Mesendoderm (in vitro differentiated cells): ENCODE measurements around the gene PNKD.

Experiments used
- DNase-seq: peaks from one replicate; pipeline ENCODE4 v3.0.0; 2013
- H2AK5ac ChIP-seq: 2 replicates; pipeline ENCODE4 v1.6.1; 2013; ENCODE audit warnings: low read length, inconsistent platforms
- H2BK120ac ChIP-seq: 2 replicates; pipeline ENCODE4 v1.6.1; 2013; ENCODE audit warnings: low read depth, mild to moderate bottlenecking, low read length, moderate library complexity, mixed read lengths
- H2BK15ac ChIP-seq: replicated peaks from 2 replicates; pipeline ENCODE4 v1.6.1; 2013; ENCODE audit warnings: low read depth, mild to moderate bottlenecking, moderate library complexity
- H2BK5ac ChIP-seq: 2 replicates; pipeline ENCODE4 v1.6.1; 2013; ENCODE audit warnings: low read length, inconsistent platforms
- H3K18ac ChIP-seq: 2 replicates; pipeline ENCODE4 v1.6.1; 2013; ENCODE audit warnings: mild to moderate bottlenecking, low read length, mixed read lengths
- H3K23ac ChIP-seq: one replicate; pipeline ENCODE4 v1.6.1; 2013; ENCODE audit warnings: low read length
- H3K27ac ChIP-seq: 2 replicates; pipeline ENCODE4 v1.5.1; 2013; ENCODE audit warnings: low read depth, mild to moderate bottlenecking, inconsistent platforms, low read length, moderate library complexity
- H3K27me3 ChIP-seq: 2 replicates; pipeline ENCODE4 v1.6.1; 2013; ENCODE audit warnings: low read length, control low read depth, mild to moderate bottlenecking, inconsistent platforms; ENCODE audit not compliant: insufficient read depth, poor library complexity
- H3K36me3 ChIP-seq: 2 replicates; pipeline ENCODE4 v1.6.1; 2013; ENCODE audit warnings: low read length, inconsistent platforms; ENCODE audit not compliant: control insufficient read depth, insufficient read depth
- H3K4ac ChIP-seq: one replicate; pipeline ENCODE4 v1.6.1; 2013; ENCODE audit warnings: low read depth, mild to moderate bottlenecking, low read length, moderate library complexity
- H3K4me1 ChIP-seq: 2 replicates; pipeline ENCODE4 v1.6.1; 2013; ENCODE audit warnings: low read depth, low read length, inconsistent platforms; ENCODE audit not compliant: control insufficient read depth
- H3K4me2 ChIP-seq: 2 replicates; pipeline ENCODE4 v1.6.1; 2013; ENCODE audit warnings: low read length
- H3K4me3 ChIP-seq: 2 replicates; pipeline ENCODE4 v1.5.1; 2013; ENCODE audit warnings: mild to moderate bottlenecking, low read length
- H3K56ac ChIP-seq: one replicate; pipeline ENCODE4 v1.6.1; 2013; ENCODE audit warnings: low read length
- H3K79me1 ChIP-seq: 2 replicates; pipeline ENCODE4 v1.6.1; 2013; ENCODE audit warnings: low read length, inconsistent platforms
- H3K79me2 ChIP-seq: 2 replicates; pipeline ENCODE4 v1.6.1; 2013; ENCODE audit warnings: mild to moderate bottlenecking, low read length; ENCODE audit not compliant: control insufficient read depth, insufficient read depth
- H3K9ac ChIP-seq: 2 replicates; pipeline ENCODE4 v1.6.1; 2013; ENCODE audit warnings: low read length, inconsistent platforms
- H4K5ac ChIP-seq: one replicate; pipeline ENCODE4 v1.6.1; 2013; ENCODE audit warnings: low read length
- H4K8ac ChIP-seq: one replicate; pipeline ENCODE4 v1.6.1; 2013; ENCODE audit warnings: low read depth, mild to moderate bottlenecking, control low read depth, low read length, moderate library complexity
- WGBS: extraction: QIAGEN DNeasy Blood & Tissue Kit; methylation state at CpG from one replicate; pipeline ENCODE4 v1.1.7; 2013; ENCODE audit warnings: low lambda C conversion rate, missing lambda C conversion rate; ENCODE audit not compliant: insufficient coverage; ENCODE audit errors: extremely low coverage; 5-methylcytosine and 5-hydroxymethylcytosine counted together

PNKD gene

DNA sequence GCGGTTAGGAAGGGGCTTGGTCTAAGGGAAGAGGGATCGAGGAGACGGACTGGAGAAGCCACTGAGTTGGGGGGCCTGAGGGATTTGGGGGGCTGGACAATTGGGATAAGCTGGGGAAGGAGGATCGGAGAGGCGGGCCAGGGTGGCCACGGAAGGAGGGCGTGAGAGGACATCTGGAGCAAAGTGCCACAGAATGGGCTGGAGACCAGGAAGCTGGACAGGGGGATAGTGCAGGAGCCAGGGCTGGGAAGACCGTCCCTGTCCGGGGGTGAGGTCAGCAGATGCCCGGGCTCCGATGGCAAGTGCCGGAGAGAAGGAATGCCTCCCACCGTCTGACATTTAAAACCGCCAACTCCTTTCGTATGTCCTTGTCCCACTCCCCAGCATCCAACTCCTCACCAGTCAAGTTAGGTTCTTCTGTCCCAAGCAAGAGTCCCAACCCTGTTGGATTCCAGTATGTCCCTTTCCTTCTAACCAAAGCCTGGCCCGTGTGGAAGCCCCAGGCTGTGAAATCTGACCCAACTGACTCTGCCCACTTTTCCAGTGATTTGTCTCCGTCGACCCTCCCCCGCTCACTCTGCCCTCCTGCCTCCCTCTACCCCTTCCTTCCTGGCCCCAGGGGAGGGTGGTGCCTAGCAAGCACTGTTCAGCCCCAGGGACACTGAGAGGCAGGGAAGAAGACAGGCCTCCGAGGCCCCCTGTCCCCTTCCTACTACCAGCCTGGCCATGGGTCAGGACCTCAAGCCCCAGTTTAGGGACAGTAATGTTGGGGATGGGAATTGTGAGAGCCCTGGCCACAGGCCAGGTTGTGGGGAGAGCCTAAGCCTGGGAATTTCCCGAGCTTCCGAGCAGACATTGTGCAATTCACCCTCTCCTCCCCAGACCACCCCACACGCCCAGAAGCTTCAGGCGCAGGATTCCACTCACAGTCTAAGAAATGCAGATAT is 53.5 kb downstream of the PNKD start:
- H4K8ac ChIP-seq = no peak overlapping the region
- no peak overlapping the region for H3K4ac ChIP-seq
- H3K27me3 ChIP-seq = no peaks in the 10 kb centered on the region
- no peaks in the 10 kb centered on the region for H3K36me3 ChIP-seq
- peak; percentile 84 for DNase-seq
- no peak overlapping the region for H2BK120ac ChIP-seq
- no peaks in the 10 kb centered on the region for H3K79me1 ChIP-seq
- no peaks in the 10 kb centered on the region for H3K79me2 ChIP-seq
- peaks cover 11% of the 10 kb centered on the region for H3K4me1 ChIP-seq
- H3K9ac ChIP-seq = peak overlapping the region; percentile 85
- no CpG with 5 or more reads among the region's 24 CpGs for WGBS
- peak overlapping the region; percentile 39 for H3K18ac ChIP-seq
- H2BK15ac ChIP-seq = no peak overlapping the region
- H3K56ac ChIP-seq = peak overlapping the region; percentile 94
- H3K4me3 ChIP-seq = peak overlapping the region; percentile 75
- no peak overlapping the region for H2AK5ac ChIP-seq
- H3K27ac ChIP-seq = peak overlapping the region; percentile 89
- H2BK5ac ChIP-seq = no peak overlapping the region
- peak overlapping the region; percentile 70 for H3K4me2 ChIP-seq
- no peak overlapping the region for H3K23ac ChIP-seq
- no peak overlapping the region for H4K5ac ChIP-seq

DNA sequence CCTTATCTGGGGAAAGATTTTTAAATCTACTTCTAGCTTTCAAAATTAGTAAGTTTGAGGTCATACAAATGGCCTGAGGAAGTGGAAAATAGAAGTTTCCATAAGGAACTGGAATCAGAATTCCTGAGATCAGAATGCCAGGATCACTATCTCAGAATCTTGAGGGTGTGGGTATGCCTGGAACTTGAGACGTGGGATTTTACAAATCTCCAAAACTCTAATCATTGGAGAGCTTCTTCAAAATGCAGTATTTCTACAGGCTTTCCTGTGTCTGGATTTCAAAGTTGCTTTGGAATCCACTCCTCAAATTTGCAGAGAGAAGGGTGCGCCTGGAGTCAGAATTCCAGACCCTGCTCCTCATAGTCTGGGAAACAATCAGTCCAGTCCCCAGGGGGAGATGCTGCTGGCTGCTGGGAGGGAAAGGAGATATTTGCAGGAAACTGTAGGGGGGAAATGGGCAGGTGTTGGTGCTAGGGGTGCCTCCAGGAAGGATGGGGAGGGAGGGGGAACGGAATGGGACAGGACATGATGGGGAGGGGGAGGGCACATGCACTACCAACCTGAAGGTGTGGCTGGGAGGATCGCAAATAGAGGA is 55.3 kb downstream of the PNKD start:
- H2BK5ac ChIP-seq = no peak overlapping the region
- H3K56ac ChIP-seq = no peak overlapping the region
- H3K4ac ChIP-seq = no peak overlapping the region
- H3K9ac ChIP-seq = no peak overlapping the region
- H4K5ac ChIP-seq = no peak overlapping the region
- H3K79me2 ChIP-seq = no peaks in the 10 kb centered on the region
- H2AK5ac ChIP-seq = no peak overlapping the region
- H3K23ac ChIP-seq = no peak overlapping the region
- peaks cover 11% of the 10 kb centered on the region for H3K4me1 ChIP-seq
- no peaks in the 10 kb centered on the region for H3K27me3 ChIP-seq
- no peak overlapping the region for H4K8ac ChIP-seq
- H3K18ac ChIP-seq = no peak overlapping the region
- no peaks in the 10 kb centered on the region for H3K79me1 ChIP-seq
- H2BK15ac ChIP-seq = no peak overlapping the region
- no peak overlapping the region for H2BK120ac ChIP-seq
- H3K27ac ChIP-seq = no peak overlapping the region
- no peak overlapping the region for H3K4me2 ChIP-seq
- no peaks in the 10 kb centered on the region for H3K36me3 ChIP-seq
- no peak overlapping the region for H3K4me3 ChIP-seq
- WGBS = no CpG with 5 or more reads among the region's 4 CpGs
- peak; percentile 14 for DNase-seq

DNA sequence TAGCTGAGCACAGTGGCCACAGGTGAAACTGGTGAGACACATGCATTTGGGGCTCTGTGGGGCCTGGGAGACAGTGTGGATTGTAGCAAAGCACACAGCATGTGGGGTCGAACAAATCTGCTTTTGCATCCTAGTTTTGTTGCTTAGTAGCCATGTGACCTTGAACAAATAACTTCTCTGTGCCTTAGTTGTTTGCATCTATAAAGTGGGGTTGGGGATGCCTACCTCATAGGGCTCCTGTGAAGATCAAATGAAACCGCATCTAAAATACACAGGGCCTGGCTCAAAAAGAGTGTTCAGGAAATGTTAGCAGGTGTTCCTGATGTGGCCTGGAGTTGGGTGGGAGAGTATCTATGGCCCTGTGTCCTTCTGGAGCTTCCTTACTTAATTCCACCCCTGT is 56.0 kb downstream of the PNKD start:
- no CpG with 5 or more reads among the region's 2 CpGs for WGBS
- Histone ChIP-seq H3K9ac (no peak overlapping the region), H3K4me3 (no peak overlapping the region), H3K79me2 (no peaks in the 10 kb centered on the region), H4K5ac (no peak overlapping the region), H3K4me1 (peaks cover 7% of the 10 kb centered on the region), H3K56ac (no peak overlapping the region), H3K27ac (no peak overlapping the region), H3K4ac (no peak overlapping the region), H2BK120ac (no peak overlapping the region), H4K8ac (no peak overlapping the region), H3K4me2 (no peak overlapping the region), H2AK5ac (no peak overlapping the region), H3K27me3 (no peaks in the 10 kb centered on the region), H3K23ac (no peak overlapping the region), H2BK5ac (no peak overlapping the region), H2BK15ac (no peak overlapping the region), H3K36me3 (no peaks in the 10 kb centered on the region), H3K79me1 (no peaks in the 10 kb centered on the region), H3K18ac (no peak overlapping the region)
- no peak for DNase-seq

DNA sequence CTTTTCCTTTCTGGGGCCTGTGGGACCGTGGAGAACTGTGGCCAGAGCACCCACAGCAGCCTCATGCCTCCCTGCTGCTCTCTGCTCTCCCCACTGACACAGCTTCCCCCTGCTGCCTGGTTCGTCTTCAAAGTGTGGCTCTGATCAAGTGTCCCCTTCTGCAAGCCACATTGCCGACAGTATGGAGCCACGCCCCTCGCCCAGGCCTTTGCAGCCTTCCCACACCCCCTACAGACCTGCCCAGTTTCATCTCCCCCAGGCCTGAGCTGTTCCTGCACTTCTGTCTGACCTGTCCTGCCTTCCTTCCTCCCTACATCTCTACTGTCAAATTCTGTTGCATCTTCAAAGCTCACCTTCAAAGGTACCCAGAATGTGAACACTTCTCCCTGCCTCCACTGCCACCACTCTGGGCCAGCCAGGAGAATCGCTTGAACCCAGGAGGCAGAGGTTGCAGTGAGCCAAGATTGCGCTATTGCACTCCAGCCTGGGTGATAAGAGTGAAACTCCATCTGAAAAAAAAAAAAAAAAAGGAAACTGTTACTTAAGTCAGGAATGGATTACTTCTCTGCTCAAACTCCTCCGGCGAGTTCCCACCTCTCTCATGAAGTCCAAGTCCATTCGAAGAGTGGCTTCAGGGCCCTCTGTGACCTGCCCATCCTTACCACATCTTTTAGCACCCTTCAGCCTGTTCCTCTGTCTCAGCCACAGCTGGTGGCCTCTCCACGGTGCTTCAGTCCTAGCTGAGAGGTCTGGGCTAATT is 57.3 kb downstream of the PNKD start:
- Histone ChIP-seq H2AK5ac (no peak overlapping the region), H2BK5ac (no peak overlapping the region), H4K8ac (no peak overlapping the region), H3K4me3 (no peak overlapping the region), H3K36me3 (no peaks in the 10 kb centered on the region), H4K5ac (no peak overlapping the region), H3K18ac (no peak overlapping the region), H3K27me3 (no peaks in the 10 kb centered on the region), H3K79me2 (no peaks in the 10 kb centered on the region), H2BK15ac (no peak overlapping the region), H3K4me2 (no peak overlapping the region), H3K4me1 (peaks cover 7% of the 10 kb centered on the region), H3K56ac (peak overlapping the region; percentile 34), H3K79me1 (no peaks in the 10 kb centered on the region), H3K23ac (no peak overlapping the region), H3K9ac (no peak overlapping the region), H2BK120ac (no peak overlapping the region), H3K27ac (no peak overlapping the region), H3K4ac (no peak overlapping the region)
- no CpG with 5 or more reads among the region's 11 CpGs for WGBS
- DNase-seq = no peak

DNA sequence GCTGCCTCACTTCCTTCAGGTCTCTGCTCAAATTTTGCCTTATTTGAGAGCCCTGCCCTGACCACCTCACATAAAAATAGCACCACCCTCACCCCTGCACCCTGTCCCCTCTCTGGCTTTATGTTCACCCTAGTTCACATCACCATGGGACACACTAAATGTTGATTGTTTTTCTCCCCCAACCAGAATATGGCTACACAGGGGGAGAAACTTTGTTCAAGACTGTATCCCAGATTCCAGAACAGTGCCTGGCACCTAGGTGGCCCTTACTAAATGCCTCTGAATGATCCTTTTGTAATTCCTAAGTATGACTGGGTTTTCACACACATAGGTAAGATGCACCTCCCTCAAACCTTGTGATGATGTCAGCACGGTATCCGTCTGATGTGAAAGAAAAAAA is 58.0 kb downstream of the PNKD start:
- Histone ChIP-seq H4K5ac (no peak overlapping the region), H3K56ac (no peak overlapping the region), H2BK120ac (no peak overlapping the region), H3K79me1 (no peaks in the 10 kb centered on the region), H3K4ac (no peak overlapping the region), H3K36me3 (no peaks in the 10 kb centered on the region), H3K79me2 (no peaks in the 10 kb centered on the region), H3K18ac (no peak overlapping the region), H4K8ac (no peak overlapping the region), H3K9ac (no peak overlapping the region), H3K23ac (no peak overlapping the region), H3K4me3 (no peak overlapping the region), H3K27me3 (no peaks in the 10 kb centered on the region), H2BK5ac (no peak overlapping the region), H3K4me2 (no peak overlapping the region), H3K27ac (no peak overlapping the region), H2BK15ac (no peak overlapping the region), H3K4me1 (peaks cover 9% of the 10 kb centered on the region), H2AK5ac (no peak overlapping the region)
- no CpG with 5 or more reads among the region's 2 CpGs for WGBS
- DNase-seq = no peak
